Measurements from ENCODE around the gene SUCO.

DNA sequence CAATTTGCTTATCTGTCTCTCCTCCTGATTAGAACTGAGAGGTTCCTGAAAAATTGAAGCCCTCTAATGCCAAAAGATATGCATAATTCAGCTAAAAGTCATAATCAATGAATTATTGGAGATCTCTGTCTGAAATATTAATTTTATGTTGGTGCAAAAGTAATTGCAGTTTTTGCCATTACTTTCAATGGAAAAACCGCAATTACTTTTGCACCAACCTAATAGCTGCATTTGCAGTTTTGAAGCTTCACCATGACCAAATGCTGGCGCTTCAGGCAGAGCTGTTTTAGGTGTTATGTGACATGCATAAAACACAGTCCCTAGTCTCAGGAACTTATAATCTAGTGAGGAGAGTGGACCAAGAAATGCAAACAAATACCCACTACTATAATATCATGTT, 96.2 kb downstream of the SUCO start:
- TF ChIP-seq POLR2A (IDR thresholded peaks at IDR 0.05): no peak
- TF ChIP-seq, protein P1, sequence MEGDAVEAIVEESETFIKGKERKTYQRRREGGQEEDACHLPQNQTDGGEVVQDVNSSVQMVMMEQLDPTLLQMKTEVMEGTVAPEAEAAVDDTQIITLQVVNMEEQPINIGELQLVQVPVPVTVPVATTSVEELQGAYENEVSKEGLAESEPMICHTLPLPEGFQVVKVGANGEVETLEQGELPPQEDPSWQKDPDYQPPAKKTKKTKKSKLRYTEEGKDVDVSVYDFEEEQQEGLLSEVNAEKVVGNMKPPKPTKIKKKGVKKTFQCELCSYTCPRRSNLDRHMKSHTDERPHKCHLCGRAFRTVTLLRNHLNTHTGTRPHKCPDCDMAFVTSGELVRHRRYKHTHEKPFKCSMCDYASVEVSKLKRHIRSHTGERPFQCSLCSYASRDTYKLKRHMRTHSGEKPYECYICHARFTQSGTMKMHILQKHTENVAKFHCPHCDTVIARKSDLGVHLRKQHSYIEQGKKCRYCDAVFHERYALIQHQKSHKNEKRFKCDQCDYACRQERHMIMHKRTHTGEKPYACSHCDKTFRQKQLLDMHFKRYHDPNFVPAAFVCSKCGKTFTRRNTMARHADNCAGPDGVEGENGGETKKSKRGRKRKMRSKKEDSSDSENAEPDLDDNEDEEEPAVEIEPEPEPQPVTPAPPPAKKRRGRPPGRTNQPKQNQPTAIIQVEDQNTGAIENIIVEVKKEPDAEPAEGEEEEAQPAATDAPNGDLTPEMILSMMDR (IDR thresholded peaks at IDR 0.05): no peak
